H9 (cell line): Measurements from ENCODE around the gene MCRIP1. TPM values are rescaled to one million over a fixed set of nuclear protein-coding genes. Genes with fewer than 3 reads are reported as not detected.

Experiments used
- DNase-seq: peaks from one replicate; pipeline ENCODE4 v3.0.0-alpha.2; 2017
- H2AFZ ChIP-seq: one replicate; pipeline ENCODE4 v1.6.1; 2013; ENCODE audit warnings: mild to moderate bottlenecking, low read length, control low read depth, moderate library complexity
- H2AK5ac ChIP-seq: 2 replicates; pipeline ENCODE4 v1.6.1; 2013; ENCODE audit warnings: low read length, control low read depth, mixed read lengths; ENCODE audit not compliant: insufficient read length
- H2BK120ac ChIP-seq: one replicate; pipeline ENCODE4 v1.6.1; 2013; ENCODE audit warnings: low read depth, mild to moderate bottlenecking, low read length, control low read depth, inconsistent platforms; ENCODE audit not compliant: poor library complexity, severe bottlenecking
- H2BK12ac ChIP-seq: 2 replicates; pipeline ENCODE4 v1.6.1; 2013; ENCODE audit warnings: low read length, control low read depth, mixed read lengths, low read depth; ENCODE audit not compliant: insufficient read length
- H2BK15ac ChIP-seq: 2 replicates; pipeline ENCODE4 v1.6.1; 2013; ENCODE audit warnings: low read depth, low read length, control low read depth
- H2BK20ac ChIP-seq: one replicate; pipeline ENCODE4 v1.6.1; 2013; ENCODE audit warnings: low read depth, mild to moderate bottlenecking, low read length, control low read depth, inconsistent platforms; ENCODE audit not compliant: poor library complexity, severe bottlenecking
- H2BK5ac ChIP-seq: 2 replicates; pipeline ENCODE4 v1.6.1; 2013; ENCODE audit warnings: low read length, control low read depth, mixed read lengths; ENCODE audit not compliant: insufficient read length
- H3K14ac ChIP-seq: 2 replicates; pipeline ENCODE4 v1.6.1; 2013; ENCODE audit warnings: low read length, control low read depth; ENCODE audit not compliant: insufficient read depth
- H3K18ac ChIP-seq: 2 replicates; pipeline ENCODE4 v1.6.1; 2013; ENCODE audit warnings: low read depth, mild to moderate bottlenecking, mixed read lengths, low read length, control low read depth; ENCODE audit not compliant: insufficient read length
- H3K23ac ChIP-seq: 2 replicates; pipeline ENCODE4 v1.6.1; 2013; ENCODE audit warnings: low read length, control low read depth, mixed read lengths, low read depth; ENCODE audit not compliant: insufficient read length
- H3K23me2 ChIP-seq: 2 replicates; pipeline ENCODE4 v1.6.1; 2013; ENCODE audit warnings: low read depth, mild to moderate bottlenecking, mixed read lengths, low read length, control low read depth; ENCODE audit not compliant: insufficient read length, poor library complexity, severe bottlenecking
- H3K27ac ChIP-seq: 2 replicates; pipeline ENCODE4 v1.5.1; 2013; ENCODE audit warnings: low read length, control low read depth, mixed read lengths, low read depth; ENCODE audit not compliant: insufficient read length
- H3K27me3 ChIP-seq: 2 replicates; pipeline ENCODE4 v1.6.1; 2013; ENCODE audit warnings: low read length, control low read depth, inconsistent platforms; ENCODE audit not compliant: insufficient read depth
- H3K4ac ChIP-seq: 2 replicates; pipeline ENCODE4 v1.6.1; 2013; ENCODE audit warnings: low read depth, mild to moderate bottlenecking, control low read depth, inconsistent platforms, low read length, moderate library complexity
- H3K4me1 ChIP-seq: 2 replicates; pipeline ENCODE4 v1.6.1; 2013; ENCODE audit warnings: low read length, control low read depth, inconsistent platforms; ENCODE audit not compliant: insufficient read depth
- H3K4me2 ChIP-seq: 2 replicates; pipeline ENCODE4 v1.6.1; 2013; ENCODE audit warnings: low read length, control low read depth, mixed read lengths; ENCODE audit not compliant: insufficient read length, insufficient read depth
- H3K56ac ChIP-seq: 2 replicates; pipeline ENCODE4 v1.6.1; 2013; ENCODE audit warnings: low read depth, mild to moderate bottlenecking, mixed read lengths, low read length, control low read depth; ENCODE audit not compliant: insufficient read length
- H3K79me1 ChIP-seq: 2 replicates; pipeline ENCODE4 v1.6.1; 2013; ENCODE audit warnings: low read depth, mild to moderate bottlenecking, moderate library complexity, low read length, control low read depth, inconsistent platforms; ENCODE audit not compliant: insufficient read depth, poor library complexity, severe bottlenecking
- H3K79me2 ChIP-seq: 2 replicates; pipeline ENCODE4 v1.6.1; 2013; ENCODE audit warnings: low read length, control low read depth, inconsistent platforms; ENCODE audit not compliant: insufficient read depth
- H3K9ac ChIP-seq: 2 replicates; pipeline ENCODE4 v1.6.1; 2013; ENCODE audit warnings: low read length, control low read depth, mixed read lengths; ENCODE audit not compliant: insufficient read length; ENCODE audit errors: extremely low read depth
- H3K9me3 ChIP-seq: one replicate; pipeline ENCODE4 v1.6.1; 2013; ENCODE audit warnings: low read depth, low read length, inconsistent platforms; ENCODE audit not compliant: control insufficient read depth
- H3T11ph ChIP-seq: one replicate; pipeline ENCODE4 v1.6.1; 2013; ENCODE audit warnings: mild to moderate bottlenecking, low read length, control low read depth, inconsistent platforms
- H4K20me1 ChIP-seq: one replicate; pipeline ENCODE4 v1.6.1; 2013; ENCODE audit not compliant: control insufficient read depth, insufficient read length, insufficient read depth
- H4K5ac ChIP-seq: 2 replicates; pipeline ENCODE4 v1.6.1; 2013; ENCODE audit warnings: low read depth, mild to moderate bottlenecking, mixed read lengths, low read length, control low read depth; ENCODE audit not compliant: insufficient read length
- H4K8ac ChIP-seq: replicated peaks from 2 replicates; pipeline ENCODE4 v1.6.1; 2013; ENCODE audit warnings: low read length, control low read depth, mixed read lengths, low read depth; ENCODE audit not compliant: insufficient read length
- H4K91ac ChIP-seq: 2 replicates; pipeline ENCODE4 v1.6.1; 2013; ENCODE audit warnings: low read depth, mild to moderate bottlenecking, moderate library complexity, mixed read lengths, low read length, control low read depth; ENCODE audit not compliant: insufficient read length
- H3K27ac Mint-ChIP-seq, 3 experiments: 2 replicates in 2 of 3; 3 replicates in 1 of 3; pipeline ENCODE4 v1.8.0; 2020 to 2021; ENCODE audit warnings: mixed read lengths in 3 of 3, mild to moderate bottlenecking in 1 of 3, moderate library complexity in 1 of 3
- H3K27me3 Mint-ChIP-seq: 2 replicates; pipeline ENCODE4 v1.8.0; 2021; ENCODE audit warnings: low read depth, mild to moderate bottlenecking, moderate library complexity, mixed read lengths
- H3K36me3 Mint-ChIP-seq, 3 experiments: 2 replicates in 2 of 3; 3 replicates in 1 of 3; pipeline ENCODE4 v1.8.0; 2020 to 2021; ENCODE audit warnings: low read depth in 3 of 3, mixed read lengths in 3 of 3; ENCODE audit not compliant: insufficient read depth in 1 of 3
- H3K4me1 Mint-ChIP-seq, 2 experiments: 2 replicates each; pipeline ENCODE4 v1.8.0; 2020; ENCODE audit warnings: mixed read lengths in 2 of 2
- H3K4me3 Mint-ChIP-seq, 2 experiments: 2 replicates in 1 of 2; 3 replicates in 1 of 2; pipeline ENCODE4 v1.8.0; 2020 to 2021; ENCODE audit warnings: mild to moderate bottlenecking in 2 of 2, mixed read lengths in 2 of 2, moderate library complexity in 1 of 2
- H3K9me3 Mint-ChIP-seq, 2 experiments: 2 replicates in 1 of 2; 3 replicates in 1 of 2; pipeline ENCODE4 v1.8.0; 2020; ENCODE audit warnings: mild to moderate bottlenecking in 2 of 2, mixed read lengths in 2 of 2, moderate library complexity in 1 of 2
- CTCF ChIP-seq: fragments of 200-600 bp; sonication (generic); conservative IDR thresholded peaks from 3 replicates; pipeline ENCODE4 v1.8.0; 2021; ENCODE audit warnings: antibody characterized with exemption, mild to moderate bottlenecking
- WGBS: extraction: QIAGEN DNeasy Blood & Tissue Kit; methylation state at CpG from one replicate; pipeline ENCODE4 v1.1.7; 2013; ENCODE audit warnings: missing lambda C conversion rate, low lambda C conversion rate, mixed read lengths; ENCODE audit not compliant: insufficient read length; ENCODE audit errors: extremely low coverage; 5-methylcytosine and 5-hydroxymethylcytosine counted together
- total RNA-seq: library from RNA; stranded (reverse); gene quantifications from 2 replicates; pipeline ENCODE4 v1.2.1, GENCODE V29; 2021

Gene MCRIP1
- total RNA-seq, 1 experiment from 2014 or later: 118 TPM

- no peak overlapping the region for H3K56ac ChIP-seq
- no peak overlapping the region for H3K27ac ChIP-seq
- DNase-seq: no peak
- H4K5ac ChIP-seq: no peak overlapping the region
- Mint-ChIP-seq H3K4me3 (no peak overlapping the region), H3K36me3 (peaks cover 13 to 33% (median 32%) of the 10 kb centered on the region in 3 experiments; a peak in 6 of 7 replicates), H3K27ac (peak overlapping the region in 1 of 3 experiments; percentile 92; a peak in 1 of 7 replicates), H3K4me1 (peaks cover 21 to 37% of the 10 kb centered on the region in 2 experiments), H3K27me3 (no peaks in the 10 kb centered on the region; the same call in 1 of the 2 replicates), H3K9me3 (no peaks in the 10 kb centered on the region; a peak in 1 of 5 replicates)
- no peak overlapping the region for H3T11ph ChIP-seq
- H3K4ac ChIP-seq: no peak overlapping the region
- H2BK5ac ChIP-seq: no peak overlapping the region
- TF ChIP-seq CTCF: no peak
- no peak overlapping the region for H3K4me2 ChIP-seq
- no peak overlapping the region for H2BK20ac ChIP-seq
- peaks cover 8% of the 10 kb centered on the region for H3K23me2 ChIP-seq
- H4K20me1 ChIP-seq: no peaks in the 10 kb centered on the region
- H2AFZ ChIP-seq: no peak overlapping the region
- H4K91ac ChIP-seq: no peak overlapping the region
- H2BK15ac ChIP-seq: no peak overlapping the region
- H4K8ac ChIP-seq: no peak overlapping the region
- no peak overlapping the region for H2BK120ac ChIP-seq
- no peak overlapping the region for H3K23ac ChIP-seq
- H3K4me1 ChIP-seq: no peaks in the 10 kb centered on the region
- no peak overlapping the region for H2BK12ac ChIP-seq
- no peak overlapping the region for H3K9ac ChIP-seq
- no peaks in the 10 kb centered on the region for H3K27me3 ChIP-seq
- H3K9me3 ChIP-seq: no peaks in the 10 kb centered on the region
- H3K79me1 ChIP-seq: peaks cover 2% of the 10 kb centered on the region
- no peaks in the 10 kb centered on the region; the same call in 1 of the 2 replicates for H3K79me2 ChIP-seq
- H3K18ac ChIP-seq: no peak overlapping the region
- no peak overlapping the region; the same call in 1 of the 2 replicates for H3K14ac ChIP-seq
- no peak overlapping the region for H2AK5ac ChIP-seq
- WGBS: no CpG with 5 or more reads among the region's 18 CpGs
These were observed 33.5 kb upstream of the MCRIP1 start for GRCh38 chr17:81866440-81867169.
